Panc1 (cell line): ENCODE data around the gene MAPK14. TPM values are rescaled to one million over a fixed set of nuclear protein-coding genes. Genes with fewer than 3 reads are reported as not detected.

Source experiments
- ATAC-seq: fragments of 200-7000 bp; cut with Tn5 transposase; 2 replicates; pipeline ENCODE4 v1.9.1; 2020; ENCODE audit warnings: mild to moderate bottlenecking, moderate library complexity
- BruUV-seq: library from RNA; stranded (reverse); fragments of 400-500 nt; replicated peaks from 2 replicates; lab custom pipeline; 2021; lab: Mats Ljungman, UMichigan
- CTCF ChIA-PET: fragments of 300-600 bp; sonication (Branson Sonifier 250); formaldehyde crosslinking; loops from one replicate; lab custom pipeline; 2022; ENCODE audit warnings: antibody characterized with exemption; lab: Charles Lee
- POLR2A ChIA-PET: fragments of 300-600 bp; sonication (Branson Sonifier 250); formaldehyde crosslinking; loops from one replicate; lab custom pipeline; 2022; ENCODE audit warnings: antibody characterized with exemption; lab: Charles Lee
- DNase-seq: peaks from one replicate; pipeline ENCODE4 v3.0.0-alpha.2; 2010; ENCODE audit warnings: low read depth, low spot score
- H3K27ac ChIP-seq: 2 replicates; pipeline ENCODE4 v1.5.1; 2011; ENCODE audit warnings: mild to moderate bottlenecking, low read length, inconsistent platforms
- H3K27me3 ChIP-seq: fragments of 200-500 bp; sonication (Bioruptor generic); 2 replicates; pipeline ENCODE4 v1.6.0; 2014; ENCODE audit warnings: low read length, inconsistent platforms; ENCODE audit not compliant: control insufficient read depth, insufficient read depth
- H3K36me3 ChIP-seq: fragments of 200-500 bp; sonication (Bioruptor generic); 2 replicates; pipeline ENCODE4 v1.5.1; 2014; ENCODE audit warnings: inconsistent platforms, mild to moderate bottlenecking, low read length, moderate library complexity; ENCODE audit not compliant: control insufficient read depth, insufficient read depth
- H3K4me1 ChIP-seq: 2 replicates; pipeline ENCODE4 v1.5.1; 2011; ENCODE audit warnings: inconsistent platforms, mild to moderate bottlenecking, low read length, moderate library complexity; ENCODE audit not compliant: control insufficient read depth, insufficient read depth
- H3K4me3 ChIP-seq, 2 experiments: 2 replicates each; pipeline ENCODE4 v1.5.1; 2011 to 2012; ENCODE audit warnings: low read depth in 2 of 2, low read length in 2 of 2, mild to moderate bottlenecking in 2 of 2, inconsistent platforms in 1 of 2, moderate library complexity in 1 of 2
- H3K9me3 ChIP-seq: fragments of 200-500 bp; sonication (Bioruptor generic); 2 replicates; pipeline ENCODE4 v1.5.1; 2014; ENCODE audit warnings: low read depth, mild to moderate bottlenecking, inconsistent platforms, low read length, moderate library complexity; ENCODE audit not compliant: control insufficient read depth, insufficient read depth
- POLR2AphosphoS5 ChIP-seq: IDR thresholded peaks from 2 replicates; pipeline ENCODE4 v1.6.1; 2012; ENCODE audit warnings: mild to moderate bottlenecking, low read depth, low read length, moderate library complexity
- SIN3A ChIP-seq: IDR thresholded peaks from 2 replicates; pipeline ENCODE4 v1.6.1; 2012; ENCODE audit warnings: low read depth, mild to moderate bottlenecking, low read length, moderate library complexity, borderline replicate concordance; ENCODE audit not compliant: insufficient read depth
- TCF7L2 ChIP-seq: IDR thresholded peaks from 2 replicates; pipeline ENCODE4 v1.6.1; 2011; ENCODE audit warnings: mild to moderate bottlenecking, low read depth, low read length, inconsistent platforms
- in situ Hi-C: cut with HindIII; loops from 2 replicates; pipeline ENCODE4 v1.10.0; 2016; ENCODE audit warnings: low sequenced_read_pairs, low pct_unique_long_range_greater_than_20kb
- intact Hi-C: fragments of 100-400 bp; cut with micrococcal nuclease; formaldehyde crosslinking; loops from one replicate; pipeline ENCODE4 v1.10.0; 2022; ENCODE audit not compliant: unreplicated experiment
- total RNA-seq: library from RNA; stranded (reverse); gene quantifications from one replicate; pipeline ENCODE4 v1.2.1, GENCODE V29; 2021; ENCODE audit not compliant: unreplicated experiment
- TF ChIP-seq, protein P1 (sequence below), 2 experiments: IDR thresholded peaks; 2 replicates each; pipeline ENCODE4 v1.6.1; 2011 to 2012; ENCODE audit warnings: low read depth in 2 of 2, control low read depth in 1 of 2, low read length in 1 of 2, mild to moderate bottlenecking in 1 of 2, moderate library complexity in 1 of 2; ENCODE audit not compliant: insufficient read depth in 1 of 2
- TF ChIP-seq, protein P2 (sequence below): fragments of 450-650 bp; IDR thresholded peaks from 2 replicates; pipeline ENCODE4 v1.5.1; 2017; ENCODE audit warnings: mild to moderate bottlenecking

The MAPK14 gene
- total RNA-seq, 1 experiment from 2014 or later = 42.3 TPM

DNA sequence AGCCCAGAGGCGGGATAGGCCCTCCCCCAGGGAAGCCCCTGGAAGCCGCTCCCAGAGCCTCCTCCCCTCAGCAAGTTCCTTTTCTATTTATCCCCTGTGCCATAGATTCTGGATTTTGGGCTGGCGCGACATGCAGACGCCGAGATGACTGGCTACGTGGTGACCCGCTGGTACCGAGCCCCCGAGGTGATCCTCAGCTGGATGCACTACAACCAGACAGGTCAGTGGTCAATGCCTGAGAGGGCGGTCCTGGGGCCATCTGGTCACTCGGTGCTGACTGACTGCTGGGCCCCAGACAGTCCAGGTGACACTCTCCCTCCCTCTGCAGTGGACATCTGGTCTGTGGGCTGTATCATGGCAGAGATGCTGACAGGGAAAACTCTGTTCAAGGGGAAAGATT is 108.9 kb downstream of the MAPK14 start:
- Histone ChIP-seq H3K4me3 (no peak overlapping the region), H3K36me3 (no peaks in the 10 kb centered on the region), H3K27me3 (no peaks in the 10 kb centered on the region), H3K27ac (no peak overlapping the region), H3K9me3 (no peaks in the 10 kb centered on the region), H3K4me1 (peaks cover 3% of the 10 kb centered on the region; the same call in 1 of the 2 replicates)
- intact Hi-C loops (no loop called here), in situ Hi-C loops (no loop called here)
- BruUV-seq = no TSS peak
- POLR2A ChIA-PET = no interaction called here
- CTCF ChIA-PET = no interaction called here
- TF ChIP-seq SIN3A = no peak
- no peak for TF ChIP-seq TCF7L2
- TF ChIP-seq, protein P1, sequence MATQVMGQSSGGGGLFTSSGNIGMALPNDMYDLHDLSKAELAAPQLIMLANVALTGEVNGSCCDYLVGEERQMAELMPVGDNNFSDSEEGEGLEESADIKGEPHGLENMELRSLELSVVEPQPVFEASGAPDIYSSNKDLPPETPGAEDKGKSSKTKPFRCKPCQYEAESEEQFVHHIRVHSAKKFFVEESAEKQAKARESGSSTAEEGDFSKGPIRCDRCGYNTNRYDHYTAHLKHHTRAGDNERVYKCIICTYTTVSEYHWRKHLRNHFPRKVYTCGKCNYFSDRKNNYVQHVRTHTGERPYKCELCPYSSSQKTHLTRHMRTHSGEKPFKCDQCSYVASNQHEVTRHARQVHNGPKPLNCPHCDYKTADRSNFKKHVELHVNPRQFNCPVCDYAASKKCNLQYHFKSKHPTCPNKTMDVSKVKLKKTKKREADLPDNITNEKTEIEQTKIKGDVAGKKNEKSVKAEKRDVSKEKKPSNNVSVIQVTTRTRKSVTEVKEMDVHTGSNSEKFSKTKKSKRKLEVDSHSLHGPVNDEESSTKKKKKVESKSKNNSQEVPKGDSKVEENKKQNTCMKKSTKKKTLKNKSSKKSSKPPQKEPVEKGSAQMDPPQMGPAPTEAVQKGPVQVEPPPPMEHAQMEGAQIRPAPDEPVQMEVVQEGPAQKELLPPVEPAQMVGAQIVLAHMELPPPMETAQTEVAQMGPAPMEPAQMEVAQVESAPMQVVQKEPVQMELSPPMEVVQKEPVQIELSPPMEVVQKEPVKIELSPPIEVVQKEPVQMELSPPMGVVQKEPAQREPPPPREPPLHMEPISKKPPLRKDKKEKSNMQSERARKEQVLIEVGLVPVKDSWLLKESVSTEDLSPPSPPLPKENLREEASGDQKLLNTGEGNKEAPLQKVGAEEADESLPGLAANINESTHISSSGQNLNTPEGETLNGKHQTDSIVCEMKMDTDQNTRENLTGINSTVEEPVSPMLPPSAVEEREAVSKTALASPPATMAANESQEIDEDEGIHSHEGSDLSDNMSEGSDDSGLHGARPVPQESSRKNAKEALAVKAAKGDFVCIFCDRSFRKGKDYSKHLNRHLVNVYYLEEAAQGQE (IDR thresholded peaks at IDR 0.05; ENCODE audit: insufficient read depth in 1 of 2, low read depth in 2 of 2, low read length in 1 of 2) = no peak
- no peak for TF ChIP-seq POLR2AphosphoS5
- TF ChIP-seq, protein P2, sequence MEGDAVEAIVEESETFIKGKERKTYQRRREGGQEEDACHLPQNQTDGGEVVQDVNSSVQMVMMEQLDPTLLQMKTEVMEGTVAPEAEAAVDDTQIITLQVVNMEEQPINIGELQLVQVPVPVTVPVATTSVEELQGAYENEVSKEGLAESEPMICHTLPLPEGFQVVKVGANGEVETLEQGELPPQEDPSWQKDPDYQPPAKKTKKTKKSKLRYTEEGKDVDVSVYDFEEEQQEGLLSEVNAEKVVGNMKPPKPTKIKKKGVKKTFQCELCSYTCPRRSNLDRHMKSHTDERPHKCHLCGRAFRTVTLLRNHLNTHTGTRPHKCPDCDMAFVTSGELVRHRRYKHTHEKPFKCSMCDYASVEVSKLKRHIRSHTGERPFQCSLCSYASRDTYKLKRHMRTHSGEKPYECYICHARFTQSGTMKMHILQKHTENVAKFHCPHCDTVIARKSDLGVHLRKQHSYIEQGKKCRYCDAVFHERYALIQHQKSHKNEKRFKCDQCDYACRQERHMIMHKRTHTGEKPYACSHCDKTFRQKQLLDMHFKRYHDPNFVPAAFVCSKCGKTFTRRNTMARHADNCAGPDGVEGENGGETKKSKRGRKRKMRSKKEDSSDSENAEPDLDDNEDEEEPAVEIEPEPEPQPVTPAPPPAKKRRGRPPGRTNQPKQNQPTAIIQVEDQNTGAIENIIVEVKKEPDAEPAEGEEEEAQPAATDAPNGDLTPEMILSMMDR = no peak
- ATAC-seq (no peak), DNase-seq (no peak)

DNA sequence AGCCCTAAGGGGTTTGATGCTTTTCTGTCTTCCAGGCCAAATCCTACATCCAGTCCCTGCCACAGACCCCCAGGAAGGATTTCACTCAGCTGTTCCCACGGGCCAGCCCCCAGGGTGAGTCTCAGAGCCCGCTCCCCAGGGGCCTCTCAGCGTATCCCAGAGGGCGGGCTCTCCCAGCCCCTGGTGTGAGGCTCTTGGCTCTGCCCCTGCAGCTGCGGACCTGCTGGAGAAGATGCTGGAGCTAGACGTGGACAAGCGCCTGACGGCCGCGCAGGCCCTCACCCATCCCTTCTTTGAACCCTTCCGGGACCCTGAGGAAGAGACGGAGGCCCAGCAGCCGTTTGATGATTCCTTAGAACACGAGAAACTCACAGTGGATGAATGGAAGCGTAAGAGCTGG is 111.1 kb downstream of the MAPK14 start:
- intact Hi-C loops (no loop called here), in situ Hi-C loops (no loop called here)
- ChIA-PET POLR2A (interaction anchor here (1.2 kb wide), 1 partner anchor 17 kb away, joined by 4 read pairs; no protein-coding TSS in a partner anchor), CTCF (no interaction called here)
- H3K27ac ChIP-seq = no peak overlapping the region
- H3K27me3 ChIP-seq = no peaks in the 10 kb centered on the region
- no TSS peak for BruUV-seq
- DNase-seq = no peak
- no peak for ATAC-seq
- H3K9me3 ChIP-seq = no peaks in the 10 kb centered on the region
- TF ChIP-seq, protein P2 = no peak
- TF ChIP-seq SIN3A (no peak), POLR2AphosphoS5 (no peak), TCF7L2 (no peak)
- TF ChIP-seq, protein P1 (IDR thresholded peaks at IDR 0.05; ENCODE audit: insufficient read depth in 1 of 2, low read depth in 2 of 2, low read length in 1 of 2) = no peak
- H3K4me1 ChIP-seq = no peaks in the 10 kb centered on the region
- no peaks in the 10 kb centered on the region for H3K36me3 ChIP-seq
- no peak overlapping the region for H3K4me3 ChIP-seq
